Measurements from ENCODE around the gene MRPS31.

GRCh38 chr13:40769970-40770369 is 1.0 kb downstream of the MRPS31 start:
- TF ChIP-seq CTCF (conservative IDR thresholded peaks at IDR 0.05) (no peak), ZFX (IDR thresholded peaks at IDR 0.05) (no peak)

All from C4-2B (cell line).